H1 (cell line): Measurements from ENCODE around the gene MYO5B. TPM values are rescaled to one million over a fixed set of nuclear protein-coding genes. Genes with fewer than 3 reads are reported as not detected.

Experiments used
- CTCF ChIA-PET: fragments of 300-600 bp; sonication (Branson Sonifier 250); formaldehyde crosslinking; loops from one replicate; lab custom pipeline; 2021; ENCODE audit not compliant: partially characterized antibody; lab: Charles Lee
- POLR2A ChIA-PET: fragments of 300-600 bp; sonication (Branson Sonifier 250); formaldehyde crosslinking; loops from one replicate; lab custom pipeline; 2021; ENCODE audit warnings: inconsistent platforms; ENCODE audit not compliant: partially characterized antibody; lab: Charles Lee
- DNase-seq, 2 experiments: peaks; one replicate each; pipeline versions ENCODE4 v3.0.0 to v3.0.0-alpha.2; 2010 to 2022; ENCODE audit warnings: low spot score in 2 of 2, low read depth in 1 of 2, mixed read lengths in 1 of 2
- FAIRE-seq: peaks from 2 replicates; lab custom pipeline; 2011; peaks lifted over from hg19 to GRCh38; lab: Jason Lieb, UNC
- H2AFZ ChIP-seq: 2 replicates; pipeline ENCODE4 v1.8.1; 2012; ENCODE audit warnings: low read length, inconsistent platforms
- H2AK5ac ChIP-seq: 2 replicates; pipeline ENCODE4 v1.6.1; 2013; ENCODE audit warnings: low read depth, low read length
- H2BK120ac ChIP-seq: replicated peaks from 2 replicates; pipeline ENCODE3; 2013; ENCODE audit warnings: low read depth, low read length, inconsistent platforms
- H2BK12ac ChIP-seq: 2 replicates; pipeline ENCODE4 v1.6.1; 2013; ENCODE audit warnings: low read depth, low read length
- H2BK15ac ChIP-seq: 2 replicates; pipeline ENCODE4 v1.6.1; 2013; ENCODE audit warnings: low read length
- H2BK20ac ChIP-seq: 2 replicates; pipeline ENCODE4 v1.6.1; 2013; ENCODE audit warnings: low read length
- H2BK5ac ChIP-seq: 2 replicates; pipeline ENCODE4 v1.6.1; 2013; ENCODE audit warnings: low read depth, low read length
- H3K14ac ChIP-seq: 2 replicates; pipeline ENCODE4 v1.6.1; 2013; ENCODE audit warnings: inconsistent platforms; ENCODE audit not compliant: insufficient read length
- H3K18ac ChIP-seq: 2 replicates; pipeline ENCODE4 v1.6.1; 2013; ENCODE audit warnings: low read length; ENCODE audit errors: extremely low read depth
- H3K23ac ChIP-seq: 2 replicates; pipeline ENCODE4 v1.6.1; 2013; ENCODE audit warnings: inconsistent platforms; ENCODE audit not compliant: insufficient read length
- H3K23me2 ChIP-seq: 2 replicates; pipeline ENCODE4 v1.6.1; 2013; ENCODE audit warnings: low read depth, low read length
- H3K27ac ChIP-seq: 2 replicates; pipeline ENCODE4 v1.6.1; 2011; ENCODE audit warnings: low read depth, low read length, inconsistent platforms
- H3K27me3 ChIP-seq, 4 experiments: replicated peaks in 1 of 4; 1 replicate in 1 of 4; 2 replicates in 3 of 4; pipeline versions ENCODE4 v1.6.1 to v1.8.1; 2011 to 2013; ENCODE audit warnings: low read length in 3 of 4, mild to moderate bottlenecking in 3 of 4, inconsistent platforms in 2 of 4, mixed read lengths in 2 of 4, moderate library complexity in 1 of 4; ENCODE audit not compliant: control insufficient read depth in 3 of 4, insufficient read depth in 3 of 4; ENCODE audit errors: extremely low read depth in 1 of 4
- H3K36me3 ChIP-seq, 4 experiments: 2 replicates each; pipeline versions ENCODE4 v1.6.1 to v1.8.1; 2011 to 2013; ENCODE audit warnings: mild to moderate bottlenecking in 4 of 4, low read length in 3 of 4, moderate library complexity in 2 of 4, control low read depth in 1 of 4, inconsistent platforms in 1 of 4; ENCODE audit not compliant: insufficient read depth in 4 of 4, control insufficient read depth in 2 of 4
- H3K4ac ChIP-seq: replicated peaks from 2 replicates; pipeline ENCODE3; 2013; ENCODE audit warnings: low read length, low read depth, mixed read lengths, inconsistent platforms; ENCODE audit not compliant: insufficient read length
- H3K4me1 ChIP-seq, 4 experiments: replicated peaks in 1 of 4; 1 replicate in 1 of 4; 2 replicates in 3 of 4; pipeline versions ENCODE4 v1.6.1 to v1.8.1; 2011 to 2013; ENCODE audit warnings: low read length in 3 of 4, inconsistent platforms in 2 of 4, mixed read lengths in 1 of 4; ENCODE audit not compliant: insufficient read depth in 4 of 4, control insufficient read depth in 3 of 4
- H3K4me2 ChIP-seq, 2 experiments: 2 replicates each; pipeline versions ENCODE4 v1.6.1 to v1.8.1; 2011 to 2013; ENCODE audit warnings: low read depth in 2 of 2, low read length in 2 of 2, control low read depth in 1 of 2, inconsistent platforms in 1 of 2, mild to moderate bottlenecking in 1 of 2; ENCODE audit not compliant: insufficient read depth in 1 of 2
- H3K4me3 ChIP-seq, 4 experiments: fragments of 200-600, 300-600 bp in 1 of 4; sonication (generic), shearing (Covaris generic), sonication (Bioruptor Twin) in 1 of 4; 2 replicates each; pipeline versions ENCODE4 v1.5.1 to v1.8.1; 2011 to 2016; ENCODE audit warnings: low read length in 4 of 4, low read depth in 3 of 4, control low read depth in 2 of 4, inconsistent platforms in 2 of 4, mild to moderate bottlenecking in 2 of 4, mixed read lengths in 1 of 4, moderate library complexity in 1 of 4; ENCODE audit not compliant: insufficient read depth in 2 of 4; ENCODE audit errors: extremely low read depth in 1 of 4
- H3K56ac ChIP-seq: replicated peaks from 2 replicates; pipeline ENCODE3; 2013; ENCODE audit warnings: low read depth, mild to moderate bottlenecking, mixed read lengths, low read length, inconsistent platforms; ENCODE audit not compliant: insufficient read length
- H3K79me1 ChIP-seq: 2 replicates; pipeline ENCODE4 v1.6.1; 2013; ENCODE audit warnings: low read depth, low read length, control low read depth
- H3K79me2 ChIP-seq, 2 experiments: 2 replicates each; pipeline versions ENCODE4 v1.6.1 to v1.8.1; 2012 to 2013; ENCODE audit warnings: low read length in 2 of 2, mild to moderate bottlenecking in 2 of 2, inconsistent platforms in 1 of 2; ENCODE audit not compliant: insufficient read depth in 2 of 2, control insufficient read depth in 1 of 2
- H3K9ac ChIP-seq, 4 experiments: replicated peaks in 1 of 4; 1 replicate in 1 of 4; 2 replicates in 3 of 4; pipeline versions ENCODE4 v1.6.1 to v1.8.1; 2011 to 2013; ENCODE audit warnings: low read depth in 3 of 4, low read length in 3 of 4, control low read depth in 2 of 4, mild to moderate bottlenecking in 2 of 4, moderate library complexity in 2 of 4, inconsistent platforms in 1 of 4; ENCODE audit errors: extremely low read depth in 1 of 4
- H3K9me3 ChIP-seq, 2 experiments: 2 replicates each; pipeline versions ENCODE4 v1.6.1 to v1.8.1; 2012 to 2013; ENCODE audit warnings: mild to moderate bottlenecking in 2 of 2, moderate library complexity in 2 of 2, control low read depth in 1 of 2, inconsistent platforms in 1 of 2, low read depth in 1 of 2, low read length in 1 of 2, mixed read lengths in 1 of 2; ENCODE audit not compliant: insufficient read depth in 2 of 2
- H4K20me1 ChIP-seq, 2 experiments: replicated peaks in 1 of 2; 2 replicates each; pipeline versions ENCODE3 to v1.8.1; 2011 to 2013; ENCODE audit warnings: inconsistent platforms in 2 of 2, low read length in 2 of 2, mild to moderate bottlenecking in 1 of 2; ENCODE audit not compliant: insufficient read depth in 2 of 2, control insufficient read depth in 1 of 2
- H4K5ac ChIP-seq: 2 replicates; pipeline ENCODE4 v1.6.1; 2013; ENCODE audit warnings: low read length, low read depth, mixed read lengths, inconsistent platforms; ENCODE audit not compliant: insufficient read length
- H4K8ac ChIP-seq: 2 replicates; pipeline ENCODE4 v1.8.0; 2013; ENCODE audit warnings: mild to moderate bottlenecking, moderate library complexity, low read length, inconsistent platforms; ENCODE audit not compliant: insufficient read depth; ENCODE audit errors: extremely low read depth
- H4K91ac ChIP-seq: replicated peaks from 2 replicates; pipeline ENCODE3; 2013; ENCODE audit warnings: low read length, mixed read lengths, inconsistent platforms; ENCODE audit not compliant: insufficient read length
- CHD2 ChIP-seq: IDR thresholded peaks from 2 replicates; pipeline ENCODE4 v1.6.1; 2012; ENCODE audit warnings: low read length, improper control_type of control experiment
- HDAC2 ChIP-seq, 2 experiments: fragments of 300-600 bp in 1 of 2; sonication (generic) in 1 of 2; IDR thresholded peaks; 2 replicates each; pipeline ENCODE4 v1.6.1; 2011 to 2012; ENCODE audit warnings: low read depth in 2 of 2, low read length in 2 of 2, mild to moderate bottlenecking in 2 of 2, moderate library complexity in 2 of 2, borderline replicate concordance in 1 of 2, inconsistent platforms in 1 of 2
- RAD21 ChIP-seq, 2 experiments: IDR thresholded peaks in 1 of 2; conservative IDR thresholded peaks in 1 of 2; 2 replicates each; pipeline ENCODE4 v1.6.1; 2011; ENCODE audit warnings: low read depth in 2 of 2, low read length in 2 of 2, improper control_type of control experiment in 1 of 2, inconsistent platforms in 1 of 2, mild to moderate bottlenecking in 1 of 2, moderate library complexity in 1 of 2
- TAF7 ChIP-seq: optimal IDR thresholded peaks from 2 replicates; pipeline ENCODE3; 2011; ENCODE audit warnings: low read depth, mild to moderate bottlenecking, inconsistent platforms, low read length, moderate library complexity, borderline replicate concordance
- WGBS, 2 experiments: shearing (Covaris generic) in 1 of 2; methylation state at CpG; one replicate each; pipeline versions ENCODE4 v1.1.6 to v1.1.7; 2013 to 2015; ENCODE audit warnings: low lambda C conversion rate in 2 of 2, mixed read lengths in 2 of 2, inconsistent platforms in 1 of 2, low coverage in 1 of 2, missing lambda C conversion rate in 1 of 2; ENCODE audit not compliant: insufficient replicate concordance in 2 of 2, insufficient coverage in 1 of 2, insufficient read length in 1 of 2; ENCODE audit errors: extremely low coverage in 1 of 2, missing lambda C conversion rate in 1 of 2; 5-methylcytosine and 5-hydroxymethylcytosine counted together
- polyA plus RNA-seq, 7 experiments: library from polyadenylated mRNA; depleted of rRNA in 3 of 7; stranded (reverse) in 5 of 7; unstranded in 2 of 7; fragments of >200 nt in 5 of 7; fragments of 200-250 nt in 2 of 7; gene quantifications; 1 replicate in 5 of 7; 2 replicates in 1 of 7; 4 replicates in 1 of 7; pipeline versions ENCODE4 v1.2.1 to v1.2.3, GENCODE V29; 2011 to 2013; ENCODE audit warnings: missing spikeins in 2 of 7, mixed read lengths in 2 of 7
- total RNA-seq: library from RNA; stranded (reverse); fragmentation: NEBNext Ultra II Directional; extraction: Animal tissue kit (Norgen Biotek cat#: 25700); gene quantifications from 2 replicates; pipeline ENCODE4 v1.2.1, GENCODE V29; 2021
- TF ChIP-seq, protein P1 (sequence below): IDR thresholded peaks from 2 replicates; pipeline ENCODE4 v1.6.1; 2011; ENCODE audit warnings: low read length, improper control_type of control experiment
- TF ChIP-seq, protein P2 (sequence below): IDR thresholded peaks from 2 replicates; pipeline ENCODE4 v1.6.1; 2012; ENCODE audit warnings: inconsistent platforms
- TF ChIP-seq, protein P3 (sequence below): IDR thresholded peaks from 2 replicates; pipeline ENCODE4 v1.6.1; 2012; ENCODE audit warnings: inconsistent platforms

The MYO5B gene
- total and polyA plus RNA-seq, 2 of the 8 experiments (the other 6 are each of a cell fraction or from before 2014, with no cell fraction given), result 6.4 to 7.7 TPM

DNA sequence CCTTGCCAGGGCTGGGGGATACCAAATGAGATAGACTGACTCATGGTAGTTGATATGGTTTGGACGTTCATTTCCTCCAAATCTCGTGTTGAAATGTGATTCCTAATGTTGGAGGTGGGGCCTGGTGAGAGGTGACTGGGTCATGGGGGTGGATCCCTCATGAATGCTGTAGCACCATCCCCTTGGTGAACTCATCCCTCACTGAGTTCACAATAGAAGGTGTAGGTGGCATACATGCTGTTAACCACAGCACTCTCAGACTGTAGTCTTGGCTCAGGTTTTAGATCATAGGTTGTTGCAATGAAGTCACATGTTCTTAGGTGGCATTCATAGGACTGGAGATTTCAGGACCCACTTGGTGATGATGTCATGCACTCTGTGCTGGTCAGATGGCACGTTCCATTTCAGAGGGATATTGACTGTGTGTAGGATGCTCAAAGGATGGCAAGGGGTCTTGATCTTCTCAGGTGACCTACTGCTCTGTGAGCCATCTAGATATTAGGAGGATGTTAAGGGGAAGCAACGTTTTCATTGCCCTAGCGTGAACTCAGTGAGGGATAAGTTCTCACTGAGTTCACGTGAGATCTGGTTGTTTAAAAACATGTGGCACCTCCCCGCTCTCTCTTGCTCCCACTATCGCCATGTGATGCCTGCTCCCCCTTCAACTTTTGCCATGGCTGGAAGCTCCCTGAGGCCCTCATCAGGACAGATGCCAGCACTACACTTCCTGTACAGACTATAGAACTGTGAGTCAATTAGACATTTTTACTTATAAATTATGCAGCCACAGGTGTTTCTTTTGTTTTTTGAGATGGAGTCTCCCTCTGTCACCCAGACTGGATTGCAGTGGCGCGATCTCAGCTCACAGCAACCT is 307.8 kb downstream of the MYO5B start:
- ChIA-PET POLR2A (interaction anchor here (0.6 kb wide), 1 partner anchor 24 kb away, joined by 3 read pairs; no protein-coding TSS in a partner anchor), CTCF (interaction anchor here (0.6 to 3.2 kb wide), 13 partner anchors 9 to 200 kb away, joined by 3 to 17 read pairs (median 6); no protein-coding TSS in a partner anchor)
- Histone ChIP-seq H3K27ac (no peak overlapping the region), H3K27me3 (no peaks in the 10 kb centered on the region; a peak in 1 of 7 replicates), H3K56ac (no peak overlapping the region), H4K5ac (no peak overlapping the region), H2AFZ (no peak overlapping the region), H2BK5ac (no peak overlapping the region), H4K8ac (no peak overlapping the region), H3K18ac (no peak overlapping the region), H3K23me2 (no peaks in the 10 kb centered on the region), H3K79me2 (no peaks in the 10 kb centered on the region), H2BK20ac (no peak overlapping the region), H2BK120ac (no peak overlapping the region), H3K4me2 (no peak overlapping the region), H2AK5ac (no peak overlapping the region), H4K20me1 (no peaks in the 10 kb centered on the region), H4K91ac (no peak overlapping the region), H3K14ac (no peak overlapping the region), H3K4ac (no peak overlapping the region), H3K23ac (no peak overlapping the region), H3K4me1 (peaks cover 0 to 5% (median 2%) of the 10 kb centered on the region in 4 experiments; a peak in 2 of 7 replicates), H2BK12ac (no peak overlapping the region), H3K79me1 (no peaks in the 10 kb centered on the region), H2BK15ac (no peak overlapping the region), H3K9me3 (no peaks in the 10 kb centered on the region), H3K36me3 (no peaks in the 10 kb centered on the region), H3K9ac (no peak overlapping the region), H3K4me3 (no peak overlapping the region)
- WGBS, 2 experiments, result 53% methylated on average over 10 of the region's 10 CpGs; no CpG with 5 or more reads in 1 of the 2 experiments
- FAIRE-seq, result peak; percentile 63
- peak in 1 of 2 experiments; percentile 54 for DNase-seq
- TF ChIP-seq, protein P1, sequence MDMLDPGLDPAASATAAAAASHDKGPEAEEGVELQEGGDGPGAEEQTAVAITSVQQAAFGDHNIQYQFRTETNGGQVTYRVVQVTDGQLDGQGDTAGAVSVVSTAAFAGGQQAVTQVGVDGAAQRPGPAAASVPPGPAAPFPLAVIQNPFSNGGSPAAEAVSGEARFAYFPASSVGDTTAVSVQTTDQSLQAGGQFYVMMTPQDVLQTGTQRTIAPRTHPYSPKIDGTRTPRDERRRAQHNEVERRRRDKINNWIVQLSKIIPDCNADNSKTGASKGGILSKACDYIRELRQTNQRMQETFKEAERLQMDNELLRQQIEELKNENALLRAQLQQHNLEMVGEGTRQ, result no peak
- TF ChIP-seq, protein P2, sequence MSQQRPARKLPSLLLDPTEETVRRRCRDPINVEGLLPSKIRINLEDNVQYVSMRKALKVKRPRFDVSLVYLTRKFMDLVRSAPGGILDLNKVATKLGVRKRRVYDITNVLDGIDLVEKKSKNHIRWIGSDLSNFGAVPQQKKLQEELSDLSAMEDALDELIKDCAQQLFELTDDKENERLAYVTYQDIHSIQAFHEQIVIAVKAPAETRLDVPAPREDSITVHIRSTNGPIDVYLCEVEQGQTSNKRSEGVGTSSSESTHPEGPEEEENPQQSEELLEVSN, result peak; percentile 67
- TF ChIP-seq HDAC2 (IDR thresholded peaks at IDR 0.05; ENCODE audit: borderline replicate concordance in 1 of 2, low read depth in 2 of 2, low read length in 2 of 2) (no peak), CHD2 (0 out of 2 replicates have a peak, but pooled peaks have one; percentile 22), TAF7 (no peak), RAD21 (IDR thresholded peaks at IDR 0.05 in 1 of 2, conservative IDR thresholded peaks at IDR 0.05 in 1 of 2; ENCODE audit: low read depth in 2 of 2, low read length in 2 of 2) (peak; percentile 51 to 67)
- TF ChIP-seq, protein P3, sequence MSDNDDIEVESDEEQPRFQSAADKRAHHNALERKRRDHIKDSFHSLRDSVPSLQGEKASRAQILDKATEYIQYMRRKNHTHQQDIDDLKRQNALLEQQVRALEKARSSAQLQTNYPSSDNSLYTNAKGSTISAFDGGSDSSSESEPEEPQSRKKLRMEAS, result peak; percentile 66
